Stimulated activated CD4-positive, alpha-beta T cell treated with anti-CD3 and anti-CD28 coated beads, TNF-alpha, amount 100 ng/mL, for 1 hour (primary cell): Measurements from ENCODE around the gene IPCEF1.
"Not testable (repeated sequence)": the region's sequence is repeated elsewhere in the genome, so short reads cannot be mapped to it uniquely, and the experiment has no call there.

Experiments used
- DNase-seq, 3 donors: peaks; one replicate each; pipeline ENCODE4 v3.0.0-alpha.2; 2020; ENCODE audit warnings: low read depth in 3 of 3, low spot score in 1 of 3

Gene IPCEF1

GRCh38 chr6:154337406-154338005 is 19.1 kb downstream of the IPCEF1 start:
- DNase-seq: no peak

GRCh38 chr6:154334147-154334546 is 22.5 kb downstream of the IPCEF1 start:
- DNase-seq: not testable (repeated sequence)

GRCh38 chr6:154331750-154332149 is 24.9 kb downstream of the IPCEF1 start:
- no peak for DNase-seq

GRCh38 chr6:154329350-154330170 is 27.0 kb downstream of the IPCEF1 start:
- DNase-seq: no peak

- DNase-seq: not testable (repeated sequence)
These were observed 29.3 kb downstream of the IPCEF1 start for GRCh38 chr6:154327313-154327712.

GRCh38 chr6:154325142-154325541 is 31.5 kb downstream of the IPCEF1 start:
- no peak for DNase-seq

- DNase-seq: no peak
These were observed 36.4 kb downstream of the IPCEF1 start for GRCh38 chr6:154320181-154320580.

- no peak for DNase-seq
These were observed 37.3 kb downstream of the IPCEF1 start for GRCh38 chr6:154319231-154319858.

GRCh38 chr6:154318721-154319120 is 37.9 kb downstream of the IPCEF1 start:
- no peak for DNase-seq

GRCh38 chr6:154316131-154316530 is 40.5 kb downstream of the IPCEF1 start:
- DNase-seq: no peak

GRCh38 chr6:154314084-154314483 is 42.5 kb downstream of the IPCEF1 start:
- no peak for DNase-seq

- DNase-seq: no peak
These were observed 47.6 kb downstream of the IPCEF1 start for GRCh38 chr6:154308986-154309385.

- no peak for DNase-seq
These were observed 48.7 kb downstream of the IPCEF1 start for GRCh38 chr6:154307696-154308425.

GRCh38 chr6:154307147-154307546 is 49.5 kb downstream of the IPCEF1 start:
- DNase-seq: not testable (repeated sequence)

- DNase-seq: no peak
These were observed 49.9 kb downstream of the IPCEF1 start for GRCh38 chr6:154306696-154307095.

GRCh38 chr6:154304191-154304590 is 52.4 kb downstream of the IPCEF1 start:
- DNase-seq: no peak

- DNase-seq: not testable (repeated sequence)
These were observed 53.0 kb downstream of the IPCEF1 start for GRCh38 chr6:154303642-154304041.

GRCh38 chr6:154301839-154302752 is 54.5 kb downstream of the IPCEF1 start:
- DNase-seq: no peak

- no peak for DNase-seq
These were observed 55.4 kb downstream of the IPCEF1 start for GRCh38 chr6:154301086-154301625.

GRCh38 chr6:154298297-154298696 is 58.3 kb downstream of the IPCEF1 start:
- DNase-seq: no peak
